Measurements from ENCODE around the gene ABLIM1.
"Not testable (repeated sequence)": the region's sequence is repeated elsewhere in the genome, so short reads cannot be mapped to it uniquely, and the experiment has no call there.

ABLIM1 gene

GRCh38 chr10:114658175-114658574 lies at the start of gene ABLIM1:
TSS of gene ABLIM1 (minus strand) at chr10:114658275. CDS start at chr10:114658200, 75 bp downstream.
- DNase-seq = peak; percentile 50

GRCh38 chr10:114706458-114707055 lies 48.5 kb upstream of the ABLIM1 start:
- no peak for DNase-seq

- DNase-seq = no peak
Measured at GRCh38 chr10:114704679-114705078, 46.6 kb upstream of the ABLIM1 start.

GRCh38 chr10:114703377-114704107 lies 45.5 kb upstream of the ABLIM1 start:
- DNase-seq = peak; percentile 58

GRCh38 chr10:114698271-114699061 lies 40.4 kb upstream of the ABLIM1 start:
- no peak for DNase-seq

GRCh38 chr10:114697061-114697598 lies 39.1 kb upstream of the ABLIM1 start:
- no peak for DNase-seq

GRCh38 chr10:114696301-114696700 lies 38.2 kb upstream of the ABLIM1 start:
- DNase-seq = not testable (repeated sequence)

- peak; percentile 34 for DNase-seq
Measured at GRCh38 chr10:114694752-114695151, 36.7 kb upstream of the ABLIM1 start.

GRCh38 chr10:114694062-114694461 lies 36.0 kb upstream of the ABLIM1 start:
- DNase-seq = no peak

- no peak for DNase-seq
Measured at GRCh38 chr10:114691442-114691941, 33.4 kb upstream of the ABLIM1 start.

GRCh38 chr10:114688786-114689185 lies 30.7 kb upstream of the ABLIM1 start:
- DNase-seq = no peak

- no peak for DNase-seq
Measured at GRCh38 chr10:114687459-114687858, 29.4 kb upstream of the ABLIM1 start.

GRCh38 chr10:114686013-114686412 lies 27.9 kb upstream of the ABLIM1 start:
- DNase-seq = no peak

- no peak for DNase-seq
Measured at GRCh38 chr10:114685456-114685855, 27.4 kb upstream of the ABLIM1 start.

GRCh38 chr10:114684822-114685209 lies 26.7 kb upstream of the ABLIM1 start:
- no peak for DNase-seq

GRCh38 chr10:114684084-114684821 lies 26.2 kb upstream of the ABLIM1 start:
- DNase-seq = no peak

GRCh38 chr10:114683593-114683992 lies 25.5 kb upstream of the ABLIM1 start:
- DNase-seq = no peak

GRCh38 chr10:114683162-114683561 lies 25.1 kb upstream of the ABLIM1 start:
- no peak for DNase-seq

GRCh38 chr10:114682532-114682931 lies 24.5 kb upstream of the ABLIM1 start:
- no peak for DNase-seq

- DNase-seq = no peak
Measured at GRCh38 chr10:114682121-114682520, 24.0 kb upstream of the ABLIM1 start.

- DNase-seq = no peak
Measured at GRCh38 chr10:114681542-114681941, 23.5 kb upstream of the ABLIM1 start.

GRCh38 chr10:114680543-114681117 lies 22.6 kb upstream of the ABLIM1 start:
- peak; percentile 3 for DNase-seq

Data from NCI-H82 (cell line).